Neutrophil (primary cell): Measurements from ENCODE around the gene ENPP4.
"Not testable (repeated sequence)": the region's sequence is repeated elsewhere in the genome, so short reads cannot be mapped to it uniquely, and the experiment has no call there.

Experiments
- H3K27ac ChIP-seq: fragments of 200-600 bp; sonication (generic); 2 replicates; pipeline ENCODE4 v1.5.1; 2016; ENCODE audit warnings: mild to moderate bottlenecking, moderate library complexity
- H3K27me3 ChIP-seq: fragments of 200-600 bp; sonication (generic); 2 replicates; pipeline ENCODE4 v1.6.0; 2016; ENCODE audit warnings: mild to moderate bottlenecking
- H3K36me3 ChIP-seq: fragments of 200-600 bp; sonication (generic); 2 replicates; pipeline ENCODE4 v1.5.1; 2017
- H3K4me1 ChIP-seq, 2 experiments: fragments of 200-600 bp in 1 of 2; sonication (generic) in 1 of 2; 1 replicate in 1 of 2; 2 replicates in 1 of 2; pipeline versions ENCODE4 v1.5.1 to v1.6.1; 2013 to 2016; ENCODE audit warnings: low read depth in 1 of 2, low read length in 1 of 2, mild to moderate bottlenecking in 1 of 2, moderate library complexity in 1 of 2; ENCODE audit not compliant: control insufficient read depth in 1 of 2, insufficient read depth in 1 of 2
- H3K4me3 ChIP-seq, 2 experiments: fragments of 200-600 bp in 1 of 2; sonication (generic) in 1 of 2; 1 replicate in 1 of 2; 2 replicates in 1 of 2; pipeline ENCODE4 v1.5.1; 2013 to 2016; ENCODE audit warnings: low read depth in 1 of 2, low read length in 1 of 2, mild to moderate bottlenecking in 1 of 2, moderate library complexity in 1 of 2
- H3K9me3 ChIP-seq: fragments of 200-600 bp; sonication (generic); 2 replicates; pipeline ENCODE4 v1.5.1; 2016
- TF ChIP-seq, protein P1 (sequence below): fragments of 200-600 bp; sonication (generic); IDR thresholded peaks from 2 replicates; pipeline ENCODE4 v1.5.1; 2016; ENCODE audit warnings: antibody characterized with exemption

The ENPP4 gene, protein sequence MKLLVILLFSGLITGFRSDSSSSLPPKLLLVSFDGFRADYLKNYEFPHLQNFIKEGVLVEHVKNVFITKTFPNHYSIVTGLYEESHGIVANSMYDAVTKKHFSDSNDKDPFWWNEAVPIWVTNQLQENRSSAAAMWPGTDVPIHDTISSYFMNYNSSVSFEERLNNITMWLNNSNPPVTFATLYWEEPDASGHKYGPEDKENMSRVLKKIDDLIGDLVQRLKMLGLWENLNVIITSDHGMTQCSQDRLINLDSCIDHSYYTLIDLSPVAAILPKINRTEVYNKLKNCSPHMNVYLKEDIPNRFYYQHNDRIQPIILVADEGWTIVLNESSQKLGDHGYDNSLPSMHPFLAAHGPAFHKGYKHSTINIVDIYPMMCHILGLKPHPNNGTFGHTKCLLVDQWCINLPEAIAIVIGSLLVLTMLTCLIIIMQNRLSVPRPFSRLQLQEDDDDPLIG

DNA sequence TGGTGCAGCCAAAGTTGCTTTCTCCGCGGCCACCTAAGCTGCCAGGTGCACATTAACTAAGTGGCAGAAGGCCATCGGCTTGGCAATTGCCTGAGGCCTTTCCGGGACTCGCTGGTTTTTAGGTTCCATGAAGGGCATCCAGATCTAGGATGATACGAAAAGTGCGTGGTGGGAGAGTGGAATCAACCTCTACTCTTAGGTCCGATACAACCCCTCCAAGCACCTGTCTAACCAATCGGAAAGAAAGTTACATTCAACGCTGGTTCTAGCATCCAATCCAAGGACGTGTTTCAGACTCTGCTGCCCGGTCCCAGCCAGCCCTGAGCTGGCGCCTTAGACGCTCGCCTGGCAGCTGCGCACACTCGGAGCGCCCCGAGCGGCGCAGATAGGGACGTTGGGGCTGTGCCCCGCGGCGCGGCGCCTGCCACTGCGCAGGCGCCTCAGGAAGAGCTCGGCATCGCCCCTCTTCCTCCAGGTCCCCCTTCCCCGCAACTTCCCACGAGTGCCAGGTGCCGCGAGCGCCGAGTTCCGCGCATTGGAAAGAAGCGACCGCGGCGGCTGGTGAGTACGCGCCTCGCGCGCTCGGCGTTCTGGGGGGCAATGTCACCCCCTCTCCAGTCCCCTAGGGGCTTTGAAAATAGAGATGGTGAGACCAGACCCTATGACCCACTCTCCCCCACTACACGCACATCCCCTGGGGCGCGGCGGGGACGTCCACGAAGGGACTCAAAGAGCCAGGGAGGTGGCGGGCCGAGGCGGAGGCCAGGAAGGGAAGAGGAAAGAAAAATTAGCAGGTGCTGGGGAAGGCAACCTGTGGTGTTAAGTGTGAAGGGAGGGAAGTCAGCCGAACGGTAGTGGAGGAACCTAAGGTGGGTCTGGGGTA, at the start of gene ENPP4:
Gene ENPP4 (plus strand): TSS at position 361 of the 883 bp plus-strand sequence. CDS start 9,595 bp downstream, outside the sequence.
- Histone ChIP-seq H3K4me3 (peak within 1 kb of the TSS; percentile 75), H3K9me3 (no peaks in the 10 kb centered on the region), H3K4me1 (peaks cover 56 to 68% of the 10 kb centered on the region in 2 experiments), H3K27ac (peak within 1 kb of the TSS; percentile 78), H3K27me3 (no peaks in the 10 kb centered on the region), H3K36me3 (no peaks in the 10 kb centered on the region)
- TF ChIP-seq, protein P1, sequence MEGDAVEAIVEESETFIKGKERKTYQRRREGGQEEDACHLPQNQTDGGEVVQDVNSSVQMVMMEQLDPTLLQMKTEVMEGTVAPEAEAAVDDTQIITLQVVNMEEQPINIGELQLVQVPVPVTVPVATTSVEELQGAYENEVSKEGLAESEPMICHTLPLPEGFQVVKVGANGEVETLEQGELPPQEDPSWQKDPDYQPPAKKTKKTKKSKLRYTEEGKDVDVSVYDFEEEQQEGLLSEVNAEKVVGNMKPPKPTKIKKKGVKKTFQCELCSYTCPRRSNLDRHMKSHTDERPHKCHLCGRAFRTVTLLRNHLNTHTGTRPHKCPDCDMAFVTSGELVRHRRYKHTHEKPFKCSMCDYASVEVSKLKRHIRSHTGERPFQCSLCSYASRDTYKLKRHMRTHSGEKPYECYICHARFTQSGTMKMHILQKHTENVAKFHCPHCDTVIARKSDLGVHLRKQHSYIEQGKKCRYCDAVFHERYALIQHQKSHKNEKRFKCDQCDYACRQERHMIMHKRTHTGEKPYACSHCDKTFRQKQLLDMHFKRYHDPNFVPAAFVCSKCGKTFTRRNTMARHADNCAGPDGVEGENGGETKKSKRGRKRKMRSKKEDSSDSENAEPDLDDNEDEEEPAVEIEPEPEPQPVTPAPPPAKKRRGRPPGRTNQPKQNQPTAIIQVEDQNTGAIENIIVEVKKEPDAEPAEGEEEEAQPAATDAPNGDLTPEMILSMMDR, result no peak

DNA sequence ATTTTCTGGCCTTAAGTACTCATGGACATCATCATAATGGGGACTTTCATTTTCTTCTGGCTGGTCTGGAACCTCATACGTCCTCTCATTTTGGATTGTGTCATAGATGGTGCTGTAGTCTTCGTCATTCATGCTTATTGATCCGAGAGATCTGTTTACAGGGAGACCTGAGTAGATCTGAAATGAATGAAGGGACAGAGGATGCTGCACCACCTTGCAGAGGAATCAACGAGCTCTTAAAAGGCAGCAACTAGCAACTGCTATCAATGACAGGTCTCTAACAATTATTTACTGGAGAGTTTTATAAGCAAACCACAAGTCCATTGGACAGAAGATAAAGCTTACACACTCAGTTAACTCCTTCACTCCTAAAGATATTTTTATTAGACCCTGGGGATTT, 49.7 kb upstream of the ENPP4 start:
- no peaks in the 10 kb centered on the region for H3K9me3 ChIP-seq

DNA sequence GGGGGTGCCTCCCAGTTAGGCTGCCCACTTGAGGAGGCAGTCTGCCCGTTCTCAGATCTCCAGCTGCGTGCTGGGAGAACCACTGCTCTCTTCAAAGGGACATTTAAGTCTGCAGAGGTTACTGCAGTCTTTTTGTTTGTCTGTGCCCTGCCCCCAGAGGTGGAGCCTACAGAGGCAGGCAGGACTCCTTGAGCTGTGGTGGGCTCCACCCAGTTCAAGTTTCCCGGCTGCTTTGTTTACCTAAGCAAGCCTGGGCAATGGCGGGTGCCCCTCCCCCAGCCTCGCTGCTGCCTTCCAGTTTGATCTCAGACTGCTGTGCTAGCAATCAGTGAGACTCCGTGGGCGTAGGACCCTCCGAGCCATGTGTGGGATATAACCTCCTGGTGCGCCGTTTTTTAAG, 44.1 kb upstream of the ENPP4 start:
- not testable (repeated sequence) for H3K36me3 ChIP-seq, H3K9me3 ChIP-seq, H3K4me1 ChIP-seq, H3K27ac ChIP-seq, H3K4me3 ChIP-seq
- H3K27me3 ChIP-seq, result peaks cover 16% of the 10 kb centered on the region

More for the DNA sequence above, 49.7 kb upstream of the ENPP4 start:
- H3K27me3 ChIP-seq, result no peaks in the 10 kb centered on the region
- no peak overlapping the region for H3K4me3 ChIP-seq
- H3K36me3 ChIP-seq, result no peaks in the 10 kb centered on the region
- H3K27ac ChIP-seq, result no peak overlapping the region
- no peaks in the 10 kb centered on the region for H3K4me1 ChIP-seq
- TF ChIP-seq, protein P1, result no peak

DNA sequence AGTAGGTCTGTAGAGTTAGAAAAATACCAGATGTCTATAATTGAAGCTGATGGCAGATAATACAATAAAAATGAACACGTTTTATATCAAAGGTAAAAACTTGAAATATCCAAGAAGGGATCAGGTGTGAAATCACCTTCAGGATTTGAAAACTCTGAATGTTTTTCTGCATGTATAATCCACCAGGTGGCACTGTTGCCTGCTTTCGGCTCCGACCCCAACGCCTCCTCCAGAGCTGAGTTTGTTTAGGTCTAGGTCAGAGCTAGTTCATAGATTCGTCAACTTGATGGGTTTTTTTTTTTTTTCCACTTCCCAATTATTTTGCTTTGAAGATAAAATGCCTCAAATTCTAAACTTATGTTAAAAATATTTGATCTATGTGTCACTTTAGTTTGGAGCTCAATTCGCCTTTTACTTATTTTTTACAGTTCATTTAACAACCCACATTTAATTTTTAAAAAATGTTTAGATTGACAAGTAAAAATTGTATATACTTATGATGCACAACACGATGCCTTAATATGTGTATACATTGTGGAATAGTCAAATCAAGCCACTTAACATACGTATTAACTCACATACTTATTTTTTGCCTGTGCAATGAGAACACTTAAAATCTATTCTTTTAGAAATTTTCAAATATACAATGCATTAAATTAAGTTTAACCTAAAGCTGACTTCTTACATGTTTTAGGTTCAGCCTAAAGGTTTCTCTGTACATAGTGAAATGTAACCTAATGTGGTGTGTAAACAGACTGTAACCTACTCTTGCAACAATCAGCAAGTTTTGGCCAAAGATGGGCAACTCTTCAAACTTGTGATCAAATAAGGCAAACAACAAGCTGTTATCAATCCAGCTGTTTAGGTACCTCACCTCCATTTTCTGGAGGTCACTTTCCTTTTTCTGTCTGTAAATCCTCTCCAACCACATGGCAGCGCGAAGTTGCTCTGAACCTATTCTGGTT, 39.4 kb upstream of the ENPP4 start:
- Histone ChIP-seq H3K4me1 (no peaks in the 10 kb centered on the region), H3K27me3 (peaks cover 16% of the 10 kb centered on the region), H3K9me3 (peaks cover 7% of the 10 kb centered on the region), H3K36me3 (no peaks in the 10 kb centered on the region), H3K4me3 (no peak overlapping the region), H3K27ac (no peak overlapping the region)
- TF ChIP-seq, protein P1, result peak; percentile 28

DNA sequence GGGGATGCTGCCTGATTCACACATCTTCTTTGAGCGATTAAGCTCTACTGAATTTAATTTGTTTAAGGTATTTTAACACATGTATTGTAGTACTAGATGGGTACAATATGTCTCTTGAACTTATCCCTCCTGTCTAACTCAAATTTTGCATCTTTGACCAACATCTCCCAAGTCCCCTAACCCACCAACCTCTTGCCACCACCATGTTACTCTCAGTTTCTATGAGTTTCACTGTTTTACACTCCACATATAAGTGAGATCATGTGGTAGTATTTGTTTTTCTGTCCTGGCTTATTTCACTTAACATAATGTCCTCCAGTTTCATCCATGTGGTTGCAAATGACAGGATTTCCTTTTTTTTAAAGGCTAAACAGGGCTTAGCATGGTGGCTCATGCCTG, 38.7 kb upstream of the ENPP4 start:
- no peak overlapping the region for H3K4me3 ChIP-seq
- H3K9me3 ChIP-seq, result peaks cover 12% of the 10 kb centered on the region
- TF ChIP-seq, protein P1, result no peak
- no peaks in the 10 kb centered on the region for H3K4me1 ChIP-seq
- no peaks in the 10 kb centered on the region for H3K36me3 ChIP-seq
- peaks cover 16% of the 10 kb centered on the region for H3K27me3 ChIP-seq
- no peak overlapping the region for H3K27ac ChIP-seq
